Measurements from ENCODE around the gene LCN2. TPM values are rescaled to one million over a fixed set of nuclear protein-coding genes. Genes with fewer than 3 reads are reported as not detected.

The LCN2 gene
- total and polyA plus RNA-seq, 7 donors, result 0.08 to 2.1 (median 0.80) TPM; not detected in 1

DNA sequence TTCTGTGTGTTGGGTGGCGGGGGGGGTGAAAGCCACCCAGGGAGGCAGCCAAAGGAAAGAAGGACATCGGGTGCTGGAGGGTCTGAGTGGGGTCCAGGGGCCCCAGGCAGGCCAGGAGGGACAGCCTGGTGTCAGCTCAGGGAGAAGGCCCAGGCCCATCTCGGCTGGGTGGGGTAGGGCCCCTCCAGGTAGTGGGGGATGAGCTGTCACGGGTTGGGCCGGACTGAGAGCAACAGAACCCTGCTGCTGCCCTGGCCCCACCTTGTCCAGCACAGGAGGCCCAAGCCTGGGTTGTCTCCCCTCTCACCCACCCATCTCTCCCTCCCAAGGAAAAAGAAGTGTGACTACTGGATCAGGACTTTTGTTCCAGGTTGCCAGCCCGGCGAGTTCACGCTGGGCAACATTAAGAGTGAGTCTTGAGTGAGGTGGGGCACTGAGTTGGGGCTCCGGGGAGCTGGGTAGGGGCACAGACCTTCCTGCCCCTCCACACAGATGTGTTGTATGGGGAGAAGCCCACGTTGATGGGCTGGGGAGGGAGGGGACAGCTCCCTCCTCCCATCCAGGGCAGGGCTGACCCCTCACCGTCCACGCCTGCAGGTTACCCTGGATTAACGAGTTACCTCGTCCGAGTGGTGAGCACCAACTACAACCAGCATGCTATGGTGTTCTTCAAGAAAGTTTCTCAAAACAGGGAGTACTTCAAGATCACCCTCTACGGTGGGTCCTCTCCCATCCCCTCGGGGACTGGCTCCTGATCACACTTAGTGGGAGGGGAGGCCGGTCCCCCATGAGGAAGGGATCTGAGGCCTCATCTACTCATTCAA lies 2.3 kb downstream of the LCN2 start:
- no peaks in the 10 kb centered on the region for H3K9me3 ChIP-seq
- H3K4me3 ChIP-seq, result no peak overlapping the region
- peaks cover 6% of the 10 kb centered on the region for H3K4me1 ChIP-seq
- H3K27me3 ChIP-seq (ENCODE audit: insufficient read depth in 3 of 3, low read length in 2 of 3), result no peaks in the 10 kb centered on the region
- H3K27ac ChIP-seq, result no peak overlapping the region
- WGBS, 3 donors, result 88 to 91% (median 88%) methylated on average over 17 to 18 of the region's 18 CpGs
- no peaks in the 10 kb centered on the region for H3K36me3 ChIP-seq (ENCODE audit: insufficient read depth in 1 of 2, low read depth in 1 of 2)
- TF ChIP-seq CTCF (IDR thresholded peaks at IDR 0.05), result no peak
- ATAC-seq, result no peak
- peak in 1 of 2 donors; percentile 48 for DNase-seq
- intact Hi-C loops (cut with DNase I), result no loop called here

DNA sequence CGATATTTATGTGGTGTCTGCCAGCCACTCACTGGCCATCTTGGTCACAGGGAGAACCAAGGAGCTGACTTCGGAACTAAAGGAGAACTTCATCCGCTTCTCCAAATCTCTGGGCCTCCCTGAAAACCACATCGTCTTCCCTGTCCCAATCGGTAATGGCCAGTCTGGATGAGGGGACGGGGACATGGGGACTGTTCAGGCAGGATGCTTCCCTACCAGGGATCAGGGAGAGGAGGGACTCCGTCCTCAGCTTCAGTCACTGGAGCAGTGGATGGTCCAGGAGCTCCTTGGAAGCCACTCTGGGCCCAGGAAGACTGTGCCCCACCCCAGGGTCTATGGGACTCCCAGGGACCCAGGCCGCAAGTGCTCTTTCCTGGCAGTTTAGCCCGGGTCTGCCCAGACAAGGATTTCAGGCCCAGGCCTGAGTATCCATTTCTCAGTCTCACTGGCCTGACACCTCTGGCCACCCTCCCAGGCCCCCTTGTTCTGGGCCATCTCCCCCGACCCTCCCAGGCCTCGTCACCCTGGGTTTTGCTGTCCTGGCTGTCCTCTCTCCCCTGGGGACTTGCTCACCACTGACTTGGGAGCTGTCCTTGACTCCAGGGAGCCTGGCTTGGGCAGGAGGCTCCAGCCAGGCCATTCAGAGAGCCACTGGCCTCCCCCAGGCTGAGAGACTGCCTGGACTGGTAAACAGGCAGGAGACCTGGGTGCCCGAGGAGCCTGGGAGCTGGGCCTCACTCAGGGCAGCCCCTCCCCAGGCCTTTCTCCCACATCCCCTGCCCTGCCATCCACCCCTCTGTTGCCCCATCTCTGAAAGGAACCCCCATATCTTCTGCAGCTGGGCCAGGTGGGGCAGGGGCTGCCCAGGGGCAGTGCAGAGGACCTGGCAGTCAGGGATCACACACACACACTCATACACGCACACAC lies 3.1 kb downstream of the LCN2 start:
- peak in 1 of 2 donors; percentile 49 for DNase-seq
- 92 to 95% (median 94%) methylated on average over 13 of the region's 13 CpGs for WGBS, 3 donors

DNA sequence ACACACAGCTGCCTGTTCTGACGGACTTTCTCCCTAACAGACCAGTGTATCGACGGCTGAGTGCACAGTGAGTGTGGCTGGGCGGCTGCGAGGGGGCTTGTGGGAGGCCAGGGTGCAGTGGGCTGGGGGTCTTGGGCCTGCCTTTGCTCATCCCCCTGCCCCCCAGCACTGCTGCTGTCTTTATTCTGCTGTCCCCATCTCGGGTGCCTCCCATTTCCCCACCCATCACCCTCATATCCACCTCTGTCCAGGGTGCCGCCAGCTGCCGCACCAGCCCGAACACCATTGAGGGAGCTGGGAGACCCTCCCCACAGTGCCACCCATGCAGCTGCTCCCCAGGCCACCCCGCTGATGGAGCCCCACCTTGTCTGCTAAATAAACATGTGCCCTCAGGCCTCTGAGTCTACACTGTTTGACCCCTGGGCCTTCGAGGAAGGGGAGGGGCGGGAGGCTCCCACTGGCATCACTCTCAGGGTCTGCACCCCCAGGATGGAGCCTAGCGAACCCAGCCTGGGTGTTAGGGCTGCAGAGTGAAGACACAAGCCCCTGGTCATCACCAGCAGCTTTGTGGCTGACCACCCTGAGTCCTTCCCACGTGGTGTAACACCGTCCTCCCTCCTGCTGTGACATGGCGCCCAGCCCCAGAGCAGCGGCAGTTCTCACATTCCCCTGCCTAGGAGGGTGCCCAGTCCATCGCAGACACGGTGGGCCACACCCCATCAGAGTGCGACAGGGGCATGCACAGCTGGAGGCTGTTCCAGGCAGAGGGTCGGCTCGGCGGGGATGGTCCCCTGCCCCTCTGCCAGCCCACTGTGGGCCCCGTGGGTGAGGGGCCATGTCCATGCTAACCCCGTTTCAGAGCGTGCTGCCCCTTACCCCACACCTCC lies 4.0 kb downstream of the LCN2 start:
- no peak overlapping the region for H3K27ac ChIP-seq
- DNase-seq (peak in 1 of 2 donors; percentile 50), ATAC-seq (no peak)
- no peak for TF ChIP-seq CTCF (IDR thresholded peaks at IDR 0.05)
- peaks cover 6% of the 10 kb centered on the region for H3K4me1 ChIP-seq
- H3K27me3 ChIP-seq (ENCODE audit: insufficient read depth in 3 of 3, low read length in 2 of 3), result no peaks in the 10 kb centered on the region
- no peaks in the 10 kb centered on the region for H3K36me3 ChIP-seq (ENCODE audit: insufficient read depth in 1 of 2, low read depth in 1 of 2)
- intact Hi-C loops (cut with DNase I), result no loop called here
- H3K4me3 ChIP-seq, result no peak overlapping the region
- no peaks in the 10 kb centered on the region for H3K9me3 ChIP-seq
- WGBS, 3 donors, result 80 to 88% (median 83%) methylated on average over 26 of the region's 26 CpGs

More for the DNA sequence above, 3.1 kb downstream of the LCN2 start:
- H3K27me3 ChIP-seq (ENCODE audit: insufficient read depth in 3 of 3, low read length in 2 of 3), result no peaks in the 10 kb centered on the region
- ATAC-seq, result no peak
- no peaks in the 10 kb centered on the region for H3K36me3 ChIP-seq (ENCODE audit: insufficient read depth in 1 of 2, low read depth in 1 of 2)
- no peaks in the 10 kb centered on the region for H3K9me3 ChIP-seq
- no peak for TF ChIP-seq CTCF (IDR thresholded peaks at IDR 0.05)
- H3K4me1 ChIP-seq, result peaks cover 6% of the 10 kb centered on the region
- H3K4me3 ChIP-seq, result no peak overlapping the region
- intact Hi-C loops (cut with DNase I), result no loop called here
- H3K27ac ChIP-seq, result no peak overlapping the region

GRCh38 chr9:128153947-128154695 lies 4.9 kb downstream of the LCN2 start:
- intact Hi-C loops (cut with DNase I), result no loop called here
- Histone ChIP-seq H3K9me3 (no peaks in the 10 kb centered on the region), H3K4me3 (no peak overlapping the region), H3K27me3 (ENCODE audit: insufficient read depth in 3 of 3, low read length in 2 of 3) (no peaks in the 10 kb centered on the region), H3K36me3 (ENCODE audit: insufficient read depth in 1 of 2, low read depth in 1 of 2) (no peaks in the 10 kb centered on the region), H3K4me1 (peaks cover 2% of the 10 kb centered on the region), H3K27ac (no peak overlapping the region)
- ATAC-seq, result no peak
- no peak for TF ChIP-seq CTCF (IDR thresholded peaks at IDR 0.05)
- 83 to 85% (median 83%) methylated on average over 13 of the region's 13 CpGs for WGBS, 3 donors
- DNase-seq, result peak in 1 of 2 donors; percentile 44
